Smooth muscle cell of bladder (primary cell): ENCODE results near the gene NKAP. TPM values are rescaled to one million over a fixed set of nuclear protein-coding genes. Genes with fewer than 3 reads are reported as not detected.

Source experiments
- total RNA-seq: library from RNA; depleted of rRNA; stranded (reverse); fragments of >200 nt; gene quantifications from 2 replicates; pipeline ENCODE4 v1.2.3, GENCODE V29; 2014

NKAP gene
- total RNA-seq = 3.4 and 4.0 TPM in 2 replicates

GRCh38 chrX:119943185-119943988 lies at the start of gene NKAP:
TSS of gene NKAP (minus strand) at chrX:119943751. CDS start at chrX:119943605, 146 bp downstream.

DNA sequence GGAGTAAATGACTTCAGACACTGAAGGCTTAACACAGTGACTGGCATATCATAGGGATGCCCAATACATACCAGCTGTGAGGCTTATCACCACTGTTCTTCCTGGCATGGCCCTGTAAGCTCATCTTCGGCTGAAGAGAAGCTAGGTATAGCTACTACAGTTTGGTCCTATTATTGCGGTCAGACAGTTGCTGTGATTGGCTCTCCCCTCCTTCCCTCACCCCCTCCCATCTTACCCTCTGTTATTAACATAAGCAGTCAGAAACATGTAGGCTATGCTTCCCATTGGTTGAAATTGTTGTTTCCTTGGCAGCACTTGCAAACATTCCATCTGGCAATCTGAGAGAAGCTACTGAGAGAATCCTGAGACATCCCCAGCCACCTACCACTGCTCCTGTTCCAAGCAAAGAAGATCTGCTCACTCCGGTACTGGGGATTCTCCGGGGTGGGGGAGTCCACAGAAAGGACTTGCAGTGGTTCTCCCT lies 47.7 kb downstream of the NKAP start, which contains the start of gene AKAP14:
Gene AKAP14 (plus strand): TSS at position 51 of the 484 bp plus-strand sequence. CDS start 7,331 bp downstream, outside the sequence.

DNA sequence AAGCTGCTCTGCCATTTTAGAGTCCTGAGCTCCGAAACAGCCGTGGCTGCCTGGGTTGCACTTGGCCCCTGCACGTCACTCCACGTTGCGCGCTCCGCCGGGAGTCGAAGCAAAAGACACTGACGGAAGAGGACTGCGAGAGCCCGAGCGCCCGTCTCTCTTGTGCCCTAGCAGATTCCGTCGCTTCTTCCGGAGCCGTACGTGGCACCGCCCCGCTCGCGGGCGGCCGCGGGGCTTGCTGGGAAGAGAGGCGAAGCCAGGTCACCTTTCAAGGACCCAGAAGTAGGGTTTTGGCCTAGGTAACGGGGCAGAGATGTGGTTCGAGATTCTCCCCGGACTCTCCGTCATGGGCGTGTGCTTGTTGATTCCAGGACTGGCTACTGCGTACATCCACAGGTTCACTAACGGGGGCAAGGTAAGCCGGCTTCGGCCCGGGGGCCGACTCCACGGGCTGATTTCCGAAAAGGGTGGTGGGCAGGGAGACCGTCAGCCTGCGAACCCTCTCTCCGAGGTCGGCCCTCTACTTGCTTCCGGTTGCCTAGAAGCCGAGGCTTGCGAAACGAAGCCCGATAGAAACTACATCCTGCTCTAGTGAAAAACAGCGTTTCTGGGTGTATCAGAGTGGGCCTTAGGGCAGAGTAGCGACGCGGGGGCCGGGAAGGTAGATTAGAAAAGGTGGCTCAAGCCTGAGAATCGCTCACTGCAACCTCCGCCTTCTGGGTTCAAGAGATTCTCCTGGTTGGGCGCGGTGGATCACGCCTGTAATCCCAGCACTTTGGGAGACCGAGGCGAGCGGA lies 71.8 kb downstream of the NKAP start, which contains the start of the genes NDUFA1 and RNF113A:
Gene NDUFA1 (plus strand): TSS at position 234 of the 797 bp plus-strand sequence. CDS start 80 bp downstream, at position 314.
Gene RNF113A (minus strand): TSS at position 135 of the 797 bp plus-strand sequence. CDS start 120 bp downstream, at position 15.

Other genes starting within 250 kb of the NKAP start
- gene SOWAHD, start 185.2 kb downstream of the NKAP start, total RNA-seq = 0.18 and 0.43 TPM in 2 replicates
- gene RPL39, start 152.1 kb downstream of the NKAP start, total RNA-seq = 3,179 and 3,288 TPM in 2 replicates
- 1.1 and 1.2 TPM in 2 replicates for gene UPF3B, start 90.8 kb downstream of the NKAP start, total RNA-seq
- gene RNF113A, start 72.0 kb downstream of the NKAP start, total RNA-seq = 16.5 and 17.4 TPM in 2 replicates
- gene NDUFA1, start 71.9 kb downstream of the NKAP start, total RNA-seq = 144 and 150 TPM in 2 replicates
- gene AKAP14, start 47.9 kb downstream of the NKAP start, total RNA-seq = not detected in 2 replicates
- under 0.01 TPM in 1 of 2 replicates, not detected in the other for gene RHOXF2B, start 133.9 kb upstream of the NKAP start, total RNA-seq
- not detected in 2 replicates for gene RHOXF1, start 172.2 kb upstream of the NKAP start, total RNA-seq
- gene RHOXF2, start 214.9 kb upstream of the NKAP start, total RNA-seq = not detected in 2 replicates